GM21717 (cell line): ENCODE measurements around the gene PACS2.

Experiments
- ATAC-seq: cut with Tn5 transposase; IDR thresholded peaks from one replicate; pipeline ENCODE4 v1.9.1; 2021; ENCODE audit warnings: mild to moderate bottlenecking, moderate library complexity; ENCODE audit not compliant: unreplicated experiment

Gene PACS2

DNA sequence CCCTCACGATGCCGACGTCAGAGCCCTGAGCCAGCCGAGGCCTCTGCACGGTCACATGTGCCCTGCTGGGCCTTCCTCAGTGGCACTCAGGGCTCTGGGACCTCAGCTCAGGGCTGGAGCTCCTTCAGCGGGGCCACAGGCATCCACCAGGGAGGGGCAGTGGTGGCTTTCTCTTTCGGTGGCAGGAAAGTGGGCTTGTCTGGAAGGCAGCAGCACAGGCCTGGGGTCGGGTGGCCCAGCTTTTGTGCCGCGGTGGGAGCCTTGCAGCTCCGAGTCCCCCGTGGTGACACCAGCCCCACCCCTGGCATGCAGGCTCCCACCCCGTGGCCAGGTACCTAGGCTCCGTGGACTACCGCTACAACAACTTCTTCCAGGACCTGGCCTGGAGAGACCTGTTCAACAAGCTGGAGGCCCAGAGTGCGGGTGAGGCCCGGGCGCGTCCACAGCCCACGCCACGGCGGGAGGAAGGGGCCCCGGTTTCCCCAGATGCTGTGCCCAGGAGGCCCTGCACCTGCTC lies 69.6 kb downstream of the PACS2 start:
- ATAC-seq: no peak

DNA sequence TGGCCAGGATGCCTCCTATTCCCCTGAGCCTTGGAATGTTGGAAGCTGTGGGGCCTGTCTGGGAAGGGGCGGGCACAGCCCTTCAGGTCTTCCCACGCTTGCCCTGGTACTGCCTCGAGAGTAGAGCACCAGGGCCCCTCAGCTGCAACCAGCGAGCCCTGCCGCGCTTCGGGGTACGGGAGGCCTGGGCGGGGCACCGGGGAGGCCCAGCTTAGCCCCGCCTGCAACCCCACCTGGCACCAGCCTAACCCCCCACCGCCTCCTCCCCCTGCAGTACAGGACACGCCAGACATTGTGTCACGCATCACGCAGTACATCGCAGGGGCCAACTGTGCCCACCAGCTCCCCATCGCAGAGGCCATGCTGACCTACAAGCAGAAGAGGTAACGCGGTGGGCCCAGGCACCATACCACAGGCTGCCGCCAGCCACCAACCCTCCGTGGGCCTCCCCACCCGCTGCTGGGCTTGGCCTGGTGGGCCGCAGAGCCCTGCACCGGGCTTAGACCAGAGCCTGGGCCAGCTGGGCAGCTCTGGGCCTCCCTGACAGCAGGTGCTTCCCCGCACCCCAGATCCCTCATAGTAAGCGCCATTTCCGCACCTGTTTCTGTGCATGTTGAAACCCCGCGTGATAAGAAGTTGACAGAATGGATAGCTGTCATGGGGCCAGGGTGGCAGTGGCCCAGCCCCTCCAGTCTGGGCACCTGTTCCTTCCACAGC lies 70.2 kb downstream of the PACS2 start:
- ATAC-seq: no peak

- ATAC-seq: no peak
These were observed 70.7 kb downstream of the PACS2 start for GRCh38 chr14:105385322-105385637.

- no peak for ATAC-seq
These were observed 71.3 kb downstream of the PACS2 start for GRCh38 chr14:105385698-105386365.

DNA sequence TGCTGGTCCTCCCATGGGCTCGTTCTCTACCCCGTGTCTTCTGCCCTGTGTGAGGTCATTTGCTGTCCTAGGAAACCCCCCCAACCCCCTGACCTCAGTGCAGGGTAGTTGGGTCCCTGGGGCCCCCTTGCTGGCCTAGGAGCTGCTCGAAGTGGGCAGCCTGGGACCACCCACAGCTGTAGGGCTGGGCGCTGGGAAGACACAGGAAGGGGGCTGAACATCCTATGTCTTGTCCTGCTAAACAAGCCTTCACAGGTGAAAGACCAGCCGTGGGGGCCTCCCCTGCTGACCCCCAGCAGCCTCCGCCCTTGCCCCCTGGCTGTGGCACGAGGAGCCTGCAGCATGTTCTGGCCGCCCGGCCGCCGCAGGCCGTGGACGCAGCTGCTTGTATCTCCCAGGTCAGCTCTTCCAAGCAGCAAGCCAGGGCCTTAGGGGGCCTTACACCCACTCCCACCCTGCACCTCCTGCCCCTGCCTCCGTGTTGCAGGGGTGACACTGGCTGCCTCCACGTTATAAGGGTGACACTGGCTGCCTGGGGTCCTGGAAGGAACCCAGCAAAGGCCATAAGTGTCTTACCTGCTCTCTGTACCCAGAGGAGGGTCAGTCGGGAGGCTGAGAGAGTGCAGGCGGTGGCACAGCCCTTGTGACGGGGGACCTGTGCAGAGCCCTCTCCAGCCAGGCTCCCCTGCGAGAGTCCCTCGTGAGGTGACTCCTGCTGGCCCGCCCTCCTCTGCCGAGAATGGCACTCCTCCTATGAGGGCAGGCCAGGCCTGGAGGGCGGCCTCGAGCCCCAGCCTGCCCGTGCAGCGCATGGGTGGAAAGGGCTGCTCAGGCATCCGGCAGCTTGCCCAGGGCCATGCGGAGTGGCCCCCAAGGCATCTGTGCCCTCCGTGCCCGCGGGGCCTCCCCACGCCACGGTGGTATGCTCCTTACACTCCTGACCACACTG lies 72.3 kb downstream of the PACS2 start:
- ATAC-seq: no peak

DNA sequence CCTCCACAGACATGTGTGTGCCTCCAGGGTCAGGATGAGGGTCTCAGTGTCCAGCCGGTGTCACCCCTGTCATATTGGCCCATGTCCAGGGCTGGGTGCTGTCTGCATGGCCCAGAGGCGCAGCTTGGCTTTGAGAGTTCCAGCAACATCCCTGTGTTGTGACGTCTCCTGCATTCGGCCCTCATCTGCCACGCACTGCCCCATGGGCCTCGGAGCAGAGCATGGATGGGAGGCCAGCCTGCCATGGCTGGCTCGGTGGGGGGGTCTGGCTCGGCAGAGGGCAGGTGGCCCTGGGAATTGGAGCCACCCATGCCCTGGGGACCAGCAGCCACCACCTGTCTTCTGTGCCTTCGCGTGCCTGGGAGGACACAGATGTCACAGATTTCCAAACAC lies 73.0 kb downstream of the PACS2 start:
- ATAC-seq: no peak

- no peak for ATAC-seq
These were observed 73.8 kb downstream of the PACS2 start for GRCh38 chr14:105388110-105388951.

DNA sequence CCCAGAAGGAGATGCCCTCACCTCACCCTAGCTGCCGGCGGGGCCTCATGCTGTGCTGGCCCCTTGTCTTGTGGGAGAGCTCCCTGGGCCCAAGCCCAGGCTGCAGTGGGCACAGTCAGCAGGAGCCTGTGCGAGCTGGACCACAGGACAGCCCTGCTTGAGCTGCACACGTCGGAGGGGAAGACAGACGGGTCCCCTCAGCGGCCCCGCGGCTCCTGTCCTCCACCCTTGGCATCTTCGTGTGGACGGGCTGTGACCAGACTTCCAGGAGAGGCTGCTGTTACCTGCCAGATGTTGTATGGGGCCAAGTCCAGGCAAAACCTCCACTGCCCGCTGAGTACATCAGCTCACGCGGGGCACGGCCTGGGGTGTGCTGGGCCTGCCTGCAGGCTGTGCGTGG lies 74.4 kb downstream of the PACS2 start:
- ATAC-seq: no peak

DNA sequence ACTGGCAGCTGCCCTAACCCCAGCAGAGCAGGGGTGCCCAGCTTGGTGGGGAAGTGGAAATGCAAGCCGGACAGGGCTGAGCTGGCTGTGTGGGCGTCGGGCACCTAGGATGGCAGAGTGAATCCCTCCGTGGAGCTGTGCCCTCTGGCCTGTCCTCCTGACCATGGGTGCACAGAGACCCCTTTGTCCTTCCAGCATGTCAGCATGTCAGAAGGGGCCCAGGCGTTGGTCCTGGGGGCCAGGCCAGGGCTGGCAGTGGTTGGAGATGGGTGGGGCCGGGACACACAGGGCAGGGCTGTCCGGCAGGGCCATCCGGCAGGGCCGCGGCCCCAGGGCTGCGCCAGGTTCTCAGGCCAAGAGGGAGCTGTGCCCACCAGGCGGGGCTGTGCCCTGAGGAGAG lies 75.0 kb downstream of the PACS2 start:
- no peak for ATAC-seq

GRCh38 chr14:105389976-105390848 lies 75.7 kb downstream of the PACS2 start:
- no peak for ATAC-seq

- no peak for ATAC-seq
These were observed 76.4 kb downstream of the PACS2 start for GRCh38 chr14:105390849-105391500.

GRCh38 chr14:105391541-105391940 lies 77.0 kb downstream of the PACS2 start:
- ATAC-seq: no peak

DNA sequence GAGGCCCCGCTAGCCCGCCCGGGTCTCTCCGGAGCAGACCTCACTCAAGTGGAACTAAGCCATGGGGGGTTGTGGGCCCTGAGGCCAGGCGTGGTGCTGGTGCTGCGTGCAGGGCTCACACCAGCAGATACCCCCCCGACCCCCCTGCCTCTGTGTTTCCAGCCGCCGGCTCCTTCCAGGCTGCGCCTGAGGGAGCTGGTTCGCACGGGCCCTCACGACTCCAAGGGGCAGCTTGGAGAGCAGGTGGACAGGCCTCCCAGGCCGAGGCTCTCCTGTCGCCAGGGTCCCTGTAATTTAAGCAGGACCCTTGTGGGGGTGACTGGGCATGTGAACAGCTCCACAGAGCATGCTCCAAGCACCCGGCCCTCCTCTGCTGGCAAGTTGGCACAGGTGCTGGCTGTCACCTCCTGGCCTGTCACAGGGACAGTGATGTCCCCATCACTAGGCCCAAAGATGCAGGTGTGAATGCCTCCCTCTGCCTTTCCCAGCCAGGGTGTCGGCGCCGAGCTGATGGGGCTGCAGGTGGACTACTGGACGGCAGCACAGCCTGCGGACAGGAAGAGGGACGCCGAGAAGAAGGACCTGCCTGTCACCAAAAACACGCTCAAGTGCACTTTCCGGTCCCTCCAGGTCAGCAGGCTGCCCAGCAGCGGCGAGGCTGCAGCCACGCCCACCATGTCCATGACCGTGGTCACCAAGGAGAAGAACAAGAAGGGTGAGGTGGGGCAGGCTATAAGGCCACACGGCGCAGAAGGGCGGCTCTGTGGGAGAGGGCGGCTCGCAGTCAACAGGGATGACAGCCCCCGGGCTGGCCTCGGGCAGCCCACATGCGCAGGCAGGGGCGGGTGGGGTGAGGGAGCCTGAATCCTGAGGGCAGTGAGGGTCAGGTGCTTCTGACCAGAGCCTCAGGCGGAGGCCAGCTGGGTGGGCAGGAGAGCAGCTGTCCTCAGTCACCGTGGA lies 77.9 kb downstream of the PACS2 start:
- no peak for ATAC-seq

GRCh38 chr14:105393151-105393550 lies 78.6 kb downstream of the PACS2 start:
- ATAC-seq: no peak

GRCh38 chr14:105394714-105395537 lies 80.4 kb downstream of the PACS2 start:
- no peak for ATAC-seq

DNA sequence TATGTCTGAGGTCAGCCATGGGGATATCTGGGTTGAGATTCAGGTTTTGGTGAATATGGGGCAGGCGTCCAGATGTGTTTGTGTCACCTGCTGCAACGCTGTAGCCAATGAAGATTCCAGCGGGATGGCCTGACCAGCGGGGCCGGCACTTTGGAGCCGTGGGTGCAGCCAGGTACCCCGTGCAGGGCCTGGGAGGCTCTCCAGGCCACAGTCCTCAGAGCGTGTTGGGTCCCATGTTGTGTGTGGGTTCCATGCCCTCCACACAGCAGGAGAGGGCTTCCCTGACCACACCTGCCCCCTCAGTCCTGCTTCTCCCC lies 80.9 kb downstream of the PACS2 start:
- no peak for ATAC-seq

DNA sequence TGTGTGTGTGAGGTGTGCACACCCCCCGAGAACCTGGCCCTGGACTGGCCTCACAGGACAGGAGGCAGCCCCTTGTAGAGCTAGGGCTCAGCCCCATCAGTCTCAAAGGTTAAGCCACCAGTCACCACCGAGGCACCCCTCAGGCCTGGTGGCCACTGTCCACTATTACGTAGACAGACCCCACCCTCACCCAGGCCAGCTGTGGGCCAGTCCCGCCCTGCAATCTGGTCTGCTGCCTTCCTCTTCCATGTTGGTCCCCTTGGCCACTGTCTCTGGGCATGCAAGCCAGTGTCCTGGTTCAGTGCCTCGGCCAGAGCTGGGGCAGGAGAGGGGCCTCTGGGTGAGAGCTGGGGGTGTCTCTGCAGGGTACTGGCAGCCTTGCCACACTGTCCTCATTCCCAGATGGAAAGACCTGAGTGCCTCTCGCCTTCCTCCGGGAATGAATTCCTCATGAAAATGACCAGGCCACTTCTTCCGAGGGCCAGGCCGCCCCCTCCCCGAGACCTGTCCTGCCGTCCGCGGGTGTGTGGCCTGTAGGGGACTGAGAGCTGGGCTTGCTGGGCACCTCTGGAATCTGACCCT lies 82.9 kb downstream of the PACS2 start:
- ATAC-seq: no peak
